Prostate gland (tissue), 2 donors: ENCODE measurements around the gene TNFSF12.

Source experiments
- POLR2A ChIP-seq: fragments of 450-650 bp; IDR thresholded peaks from one replicate; pipeline ENCODE4 v1.6.1; 2016; ENCODE audit warnings: antibody characterized with exemption, mild to moderate bottlenecking
- POLR2AphosphoS5 ChIP-seq: sonication (generic); formaldehyde crosslinking; IDR thresholded peaks from one replicate; pipeline ENCODE4 v1.6.1; 2017; ENCODE audit warnings: antibody characterized with exemption
- TF ChIP-seq, protein P1 (sequence below), 4 experiments: fragments of 200-600 bp in 2 of 4; fragments of 450-650 bp in 2 of 4; sonication (generic) in 2 of 4; IDR thresholded peaks; 1 replicate in 3 of 4; 2 replicates in 1 of 4; pipeline ENCODE4 v1.5.1; 2016 to 2019; ENCODE audit warnings: antibody characterized with exemption in 4 of 4, mild to moderate bottlenecking in 2 of 4, moderate library complexity in 2 of 4

DNA sequence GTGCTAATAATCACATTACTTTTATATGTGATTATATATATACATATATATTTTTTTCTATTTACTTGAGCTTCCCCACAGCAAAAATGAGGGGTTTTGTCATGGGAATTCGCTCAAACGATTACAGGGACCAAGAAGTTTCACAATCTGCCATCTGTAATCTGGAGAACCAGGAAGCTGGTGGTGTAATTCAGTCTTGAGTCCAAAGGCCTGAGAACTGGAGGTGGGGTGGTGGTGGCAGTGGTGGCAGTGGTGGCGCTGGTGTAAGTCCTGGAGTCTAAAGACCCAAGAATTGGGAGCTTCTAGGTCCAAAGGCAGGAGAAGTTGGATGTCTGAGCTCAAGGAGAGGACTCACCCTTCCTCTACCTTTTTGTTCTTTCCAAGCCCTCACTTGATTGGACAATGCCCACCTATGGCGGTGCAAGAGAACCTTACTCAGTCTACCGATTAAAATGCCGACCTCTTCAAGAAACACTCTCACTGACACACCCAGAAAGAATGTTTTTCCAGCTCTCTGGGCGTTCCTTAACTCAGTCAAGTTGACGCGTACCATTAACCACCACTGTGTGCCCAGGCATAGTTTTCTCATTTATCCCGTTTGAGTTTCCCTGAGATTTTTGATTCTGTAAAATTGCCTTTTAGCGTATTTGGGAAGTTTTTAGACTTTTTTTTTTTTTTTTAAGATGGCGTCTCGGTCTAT is 32.8 kb upstream of the TNFSF12 start:
- TF ChIP-seq, protein P1, sequence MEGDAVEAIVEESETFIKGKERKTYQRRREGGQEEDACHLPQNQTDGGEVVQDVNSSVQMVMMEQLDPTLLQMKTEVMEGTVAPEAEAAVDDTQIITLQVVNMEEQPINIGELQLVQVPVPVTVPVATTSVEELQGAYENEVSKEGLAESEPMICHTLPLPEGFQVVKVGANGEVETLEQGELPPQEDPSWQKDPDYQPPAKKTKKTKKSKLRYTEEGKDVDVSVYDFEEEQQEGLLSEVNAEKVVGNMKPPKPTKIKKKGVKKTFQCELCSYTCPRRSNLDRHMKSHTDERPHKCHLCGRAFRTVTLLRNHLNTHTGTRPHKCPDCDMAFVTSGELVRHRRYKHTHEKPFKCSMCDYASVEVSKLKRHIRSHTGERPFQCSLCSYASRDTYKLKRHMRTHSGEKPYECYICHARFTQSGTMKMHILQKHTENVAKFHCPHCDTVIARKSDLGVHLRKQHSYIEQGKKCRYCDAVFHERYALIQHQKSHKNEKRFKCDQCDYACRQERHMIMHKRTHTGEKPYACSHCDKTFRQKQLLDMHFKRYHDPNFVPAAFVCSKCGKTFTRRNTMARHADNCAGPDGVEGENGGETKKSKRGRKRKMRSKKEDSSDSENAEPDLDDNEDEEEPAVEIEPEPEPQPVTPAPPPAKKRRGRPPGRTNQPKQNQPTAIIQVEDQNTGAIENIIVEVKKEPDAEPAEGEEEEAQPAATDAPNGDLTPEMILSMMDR (IDR thresholded peaks at IDR 0.05) = no peak
- TF ChIP-seq POLR2A = no peak
- TF ChIP-seq POLR2AphosphoS5 = no peak
